Kidney glomerular epithelial cell (primary cell): ENCODE results near the gene MEGF10.

Experiments
- DNase-seq: peaks from one replicate; lab custom pipeline; 2025; lab: John Stamatoyannopoulos, UW

The MEGF10 gene

DNA sequence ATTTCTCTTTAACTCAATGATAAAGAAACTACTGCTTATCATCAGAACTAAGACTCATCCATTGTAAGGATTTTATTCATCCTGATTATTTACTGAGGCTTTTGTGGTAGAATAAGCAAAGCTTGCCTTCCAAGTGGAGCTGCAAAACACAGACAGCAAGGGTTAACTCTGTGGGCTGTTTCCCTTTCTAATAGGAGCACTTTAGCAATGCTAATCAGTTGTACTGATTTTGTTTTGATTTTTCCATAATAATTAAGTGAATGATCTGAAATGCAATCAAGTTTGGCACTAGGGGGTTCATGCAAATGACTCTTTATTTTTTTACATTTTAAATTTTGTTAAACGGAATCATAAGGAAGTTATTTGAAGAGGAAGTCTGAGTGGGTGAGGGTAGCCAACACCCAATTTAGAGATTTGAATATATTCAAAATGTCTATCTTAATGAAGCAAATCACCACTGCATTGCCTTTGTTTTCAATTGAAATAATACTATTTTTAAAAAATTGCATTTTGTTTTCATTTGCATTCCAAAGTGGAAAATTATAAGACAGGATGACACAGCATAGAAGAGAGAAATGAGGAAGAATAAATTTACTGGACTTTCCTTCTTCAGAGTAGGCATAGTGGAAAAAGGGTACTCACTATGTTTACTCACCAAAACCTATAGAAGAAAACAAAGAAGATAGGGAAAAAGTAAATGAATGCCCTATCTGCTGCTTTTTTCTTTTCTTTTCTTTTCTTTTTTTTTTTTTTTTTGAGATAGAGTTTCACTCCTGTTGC, 36.6 kb downstream of the MEGF10 start:
- DNase-seq, result no peak

DNA sequence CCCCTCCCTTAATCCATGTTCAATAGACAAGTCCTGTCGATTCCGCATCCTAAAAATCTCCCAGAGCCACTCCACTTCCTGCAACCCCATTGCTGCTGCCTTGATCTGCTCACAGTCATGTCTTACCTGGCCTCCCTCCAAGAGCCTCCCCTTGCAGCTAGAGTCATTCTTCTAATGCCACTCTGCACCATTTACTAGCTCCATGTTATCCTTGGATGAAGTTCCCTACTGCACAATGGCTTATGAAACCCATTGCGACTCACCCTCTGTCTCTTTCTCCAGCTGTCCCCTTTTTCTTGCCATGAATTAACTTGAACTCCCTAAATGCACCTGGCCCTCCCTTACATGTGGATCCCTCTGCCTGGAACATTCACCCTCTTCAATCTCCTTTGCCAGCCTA, 39.5 kb downstream of the MEGF10 start:
- DNase-seq, result no peak

DNA sequence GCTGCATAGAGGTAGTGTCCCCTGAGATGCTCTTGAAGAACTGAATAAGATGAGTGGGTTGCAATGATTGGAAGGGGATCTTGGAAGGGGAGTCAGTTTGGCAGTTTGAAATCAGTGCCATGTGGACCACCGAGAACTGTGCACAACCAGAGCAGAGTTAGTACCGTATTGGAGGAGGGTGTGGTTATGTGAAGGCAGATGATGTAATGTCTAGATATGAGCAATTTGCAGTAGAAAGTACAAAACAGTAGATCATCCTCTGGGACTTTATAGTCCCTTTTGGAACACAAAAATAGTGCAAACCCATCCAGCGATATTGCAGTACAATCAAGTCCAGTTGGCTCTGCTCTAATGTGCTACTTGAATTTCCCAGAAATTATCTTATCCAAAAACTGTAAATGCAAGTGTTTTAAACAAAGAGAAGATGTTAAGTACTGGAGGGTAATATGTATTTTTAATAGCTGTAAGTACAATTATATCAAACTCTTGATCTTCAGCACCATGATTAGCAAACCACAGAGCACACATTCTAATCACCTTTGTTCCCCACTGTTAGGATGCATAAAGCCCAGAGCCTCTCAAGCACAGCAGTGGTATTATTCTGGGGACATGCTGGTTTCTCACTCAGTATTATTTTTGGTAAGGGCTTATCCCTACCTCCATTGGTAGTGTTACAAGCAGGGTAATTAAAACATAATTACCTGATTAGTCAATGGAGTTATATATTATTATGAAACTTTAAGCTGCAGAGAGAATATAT, 41.5 kb downstream of the MEGF10 start:
- no peak for DNase-seq

DNA sequence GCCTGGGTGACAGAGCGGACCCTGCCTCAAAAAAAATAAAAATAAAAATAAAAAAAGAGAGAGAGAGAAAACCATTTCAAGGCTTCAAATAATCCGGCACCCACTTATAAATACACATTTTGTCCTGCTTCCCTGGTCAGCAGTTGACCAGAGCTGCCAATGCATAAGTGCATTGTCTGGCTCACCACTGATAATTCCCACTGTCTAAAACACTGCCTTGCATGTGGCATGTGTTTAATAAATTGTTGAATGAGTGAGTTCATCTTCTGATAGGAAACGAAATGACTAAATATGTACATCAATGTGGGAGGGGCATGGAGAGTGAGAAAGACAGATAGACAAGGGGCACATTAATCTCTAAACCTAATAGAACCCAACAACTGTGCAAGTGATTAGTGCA, 42.9 kb downstream of the MEGF10 start:
- no peak for DNase-seq

DNA sequence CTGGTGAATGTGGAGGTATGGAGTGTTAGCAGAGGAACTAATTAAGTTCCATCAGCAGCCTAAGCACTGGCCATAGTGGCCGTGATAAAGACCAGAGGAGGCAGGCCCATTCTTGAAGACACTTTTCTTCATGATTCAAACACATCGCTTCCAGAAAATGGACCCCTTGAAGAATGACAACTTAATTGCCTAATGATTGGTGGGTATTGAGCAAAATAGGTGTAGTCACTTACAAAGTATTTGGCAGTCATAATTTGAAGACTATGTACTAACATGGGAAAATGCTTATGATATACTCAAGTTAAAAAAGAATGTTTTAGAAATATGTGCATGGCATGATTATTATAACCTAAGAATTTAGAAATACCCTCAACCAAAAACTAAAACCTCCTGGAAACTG, 44.8 kb downstream of the MEGF10 start:
- no peak for DNase-seq

DNA sequence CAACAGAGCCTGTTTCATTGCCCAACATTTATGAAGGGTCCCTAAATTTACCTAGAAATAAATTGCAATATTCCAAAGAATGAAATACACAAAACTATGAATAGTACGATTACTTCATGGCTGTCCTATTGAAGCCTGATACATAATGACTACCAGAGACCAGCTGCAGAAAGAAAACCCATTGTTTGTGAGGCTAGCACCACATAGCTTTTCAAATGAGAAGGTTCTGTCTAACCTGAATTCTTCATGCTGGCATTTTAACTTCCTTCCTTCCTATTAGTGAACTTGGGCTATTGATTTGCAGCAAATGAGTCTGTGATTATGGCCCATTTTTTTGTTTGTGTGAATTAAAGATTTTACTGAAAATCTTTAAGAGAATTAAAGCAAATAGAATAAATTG, 47.3 kb downstream of the MEGF10 start:
- no peak for DNase-seq

DNA sequence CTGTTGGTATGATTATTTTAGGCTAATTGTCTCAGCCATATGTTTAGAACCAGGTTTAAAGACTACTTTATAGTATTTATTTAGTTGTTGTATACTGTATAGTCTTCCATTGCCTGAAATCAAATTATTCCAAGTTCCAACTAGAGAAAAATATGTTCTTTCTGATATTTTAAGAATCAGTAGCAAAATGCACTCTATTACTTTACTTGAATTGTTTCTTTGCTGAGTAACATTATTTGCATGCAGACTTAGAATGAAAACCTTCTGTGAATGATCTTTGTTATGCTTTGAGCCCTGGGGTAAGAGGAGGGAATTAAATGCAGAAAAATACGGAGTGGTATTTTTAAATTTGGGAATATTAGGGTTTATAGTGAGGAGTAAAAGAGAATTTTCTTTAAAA, 47.9 kb downstream of the MEGF10 start:
- DNase-seq, result no peak

DNA sequence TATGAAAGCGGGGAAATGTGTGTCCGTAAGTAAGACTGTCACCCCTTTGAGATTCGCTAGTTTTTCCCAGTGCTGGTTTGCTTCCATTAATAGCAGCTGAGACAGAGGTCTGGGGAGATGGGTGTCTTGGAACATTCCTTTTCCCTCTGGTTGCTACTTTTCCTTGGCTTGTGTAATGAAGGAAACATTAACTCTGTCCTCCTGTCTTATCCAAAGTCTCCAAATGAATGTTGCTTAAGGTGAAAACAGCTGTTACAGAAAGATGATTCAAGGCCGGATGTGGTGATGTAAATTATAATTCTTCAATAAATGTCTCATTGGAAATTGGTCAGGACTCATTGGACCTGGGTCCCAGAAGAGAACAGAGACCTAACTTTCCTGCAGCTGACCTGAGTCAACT, 50.0 kb downstream of the MEGF10 start:
- no peak for DNase-seq

DNA sequence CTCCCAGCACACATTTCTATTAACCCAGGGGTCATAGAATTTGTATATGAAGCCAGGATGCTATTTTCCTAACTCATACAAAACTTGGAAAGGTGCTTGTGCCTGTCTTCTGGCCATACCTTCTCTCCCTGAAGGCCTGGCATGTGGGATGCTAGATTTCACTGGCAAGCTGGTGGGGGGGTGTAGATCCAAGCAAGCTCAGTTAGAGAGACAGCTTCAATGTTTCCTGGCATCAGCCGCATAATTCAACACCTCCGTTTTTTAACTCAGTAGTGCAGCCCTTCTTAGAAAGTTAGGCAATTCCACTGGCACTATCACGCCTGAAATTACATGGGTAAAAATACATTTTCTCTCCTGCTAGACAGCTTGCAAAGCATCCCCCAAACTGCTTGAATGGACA, 51.8 kb downstream of the MEGF10 start:
- DNase-seq, result no peak

DNA sequence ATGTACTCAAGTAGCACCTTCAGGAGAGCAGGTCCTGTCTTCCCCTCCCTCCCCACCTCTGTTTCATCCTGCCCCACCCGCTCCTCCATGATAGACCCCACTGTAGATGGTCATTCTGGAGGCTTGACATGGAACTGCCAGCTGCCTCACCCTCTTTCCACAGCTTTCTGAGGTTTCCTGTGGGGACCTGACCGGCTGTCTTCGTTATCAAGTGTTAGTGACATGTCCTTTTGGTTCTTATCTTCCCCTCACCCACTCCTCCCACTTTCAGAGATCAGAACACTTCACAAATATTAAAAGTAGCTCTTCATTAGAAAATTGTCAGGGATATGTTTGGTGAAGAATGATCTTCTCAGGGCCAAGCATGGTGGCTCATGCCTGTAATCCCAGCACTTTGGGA, 52.7 kb downstream of the MEGF10 start:
- no peak for DNase-seq

DNA sequence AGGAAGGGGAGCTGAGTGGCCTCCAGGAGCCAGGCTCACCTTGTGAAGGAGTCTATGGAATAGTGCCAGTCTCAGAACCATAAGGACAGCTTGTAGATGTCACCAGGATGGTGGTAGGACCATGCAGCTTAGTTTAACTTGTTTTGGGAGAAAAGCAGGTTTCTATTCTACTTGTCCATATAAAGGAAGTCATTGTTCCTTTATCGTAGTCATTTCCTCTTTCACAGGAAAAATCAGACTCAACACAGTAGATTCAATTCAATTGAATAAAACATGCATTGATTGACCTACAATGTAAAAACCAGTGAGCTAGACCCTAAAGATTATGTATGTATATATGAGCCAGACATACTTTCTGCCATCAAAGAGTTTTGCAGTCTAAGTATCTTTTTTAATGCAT, 53.3 kb downstream of the MEGF10 start:
- no peak for DNase-seq

DNA sequence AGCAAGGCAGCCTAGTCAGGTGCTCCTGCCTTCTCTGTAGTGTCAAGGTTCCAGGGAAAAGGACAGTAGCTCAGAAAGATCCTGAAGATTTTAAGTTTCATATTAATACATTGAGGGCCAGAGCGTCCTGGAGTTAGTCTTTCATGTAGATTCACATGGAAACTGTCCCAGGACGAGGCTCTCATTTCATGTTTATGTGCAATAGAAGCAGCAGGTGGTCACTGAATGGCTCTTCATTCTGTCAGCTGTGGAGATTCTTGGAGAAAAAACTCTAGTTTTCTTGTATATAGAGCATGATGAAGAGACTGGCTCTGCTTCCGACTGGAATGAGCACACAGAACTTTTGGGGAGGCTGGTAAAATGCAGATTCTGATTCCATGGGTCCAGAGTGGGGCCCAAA, 54.3 kb downstream of the MEGF10 start:
- no peak for DNase-seq

DNA sequence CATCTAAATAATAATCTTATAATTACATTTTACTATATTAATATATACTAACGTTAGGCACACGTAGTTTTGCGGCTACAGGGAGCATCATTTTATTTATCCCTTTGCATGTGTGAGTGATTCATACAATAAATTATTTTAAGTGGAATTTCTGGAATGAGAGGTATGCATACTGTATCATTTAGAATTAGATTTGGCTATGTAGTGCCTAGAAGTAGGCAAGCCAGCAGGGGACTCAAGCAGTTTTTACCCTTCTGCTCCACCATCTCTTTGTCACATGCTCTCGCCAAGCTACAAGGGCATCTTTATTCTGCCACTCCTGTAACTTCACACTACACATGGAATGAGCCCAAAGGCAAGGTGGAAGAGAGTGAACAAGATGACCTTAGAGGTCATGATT, 60.8 kb downstream of the MEGF10 start:
- peak; percentile 19 for DNase-seq

DNA sequence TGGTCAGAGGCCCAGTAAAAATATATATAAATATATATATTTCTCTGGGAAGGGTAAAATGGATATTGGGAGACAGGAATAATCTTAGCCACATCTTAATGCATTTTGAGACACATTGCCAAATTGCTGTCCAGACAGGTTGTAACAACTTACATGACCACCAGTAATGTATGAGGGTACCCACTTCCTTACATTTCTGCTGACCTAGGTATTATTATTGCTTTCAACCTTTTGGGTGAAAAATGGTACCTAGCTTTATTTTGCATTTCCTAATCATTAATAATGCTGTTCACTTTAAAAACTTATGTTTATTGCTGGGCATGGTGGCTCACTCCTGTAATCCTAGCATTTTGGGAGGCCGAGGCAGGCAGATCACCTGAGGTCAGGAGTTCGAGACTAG, 61.5 kb downstream of the MEGF10 start:
- DNase-seq, result no peak

DNA sequence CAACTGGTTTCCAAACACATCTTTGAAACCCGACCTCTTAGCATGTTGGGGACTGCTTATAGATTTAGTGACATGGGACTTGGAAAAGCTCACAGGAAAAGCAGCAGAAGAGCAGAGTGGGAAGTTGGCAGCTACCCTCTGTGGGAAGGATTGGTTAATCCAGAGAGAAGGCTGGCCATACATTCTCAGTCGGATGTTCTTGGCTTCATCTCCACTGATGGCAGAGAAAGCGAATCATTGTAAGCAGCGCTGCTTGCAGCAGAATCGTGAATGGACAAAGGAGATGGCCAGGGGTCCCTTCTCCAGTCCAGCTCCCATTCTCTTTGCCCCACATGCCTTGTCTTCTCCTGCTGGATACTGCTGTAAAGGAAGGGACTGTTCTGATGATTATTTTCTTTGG, 62.7 kb downstream of the MEGF10 start:
- DNase-seq, result no peak

DNA sequence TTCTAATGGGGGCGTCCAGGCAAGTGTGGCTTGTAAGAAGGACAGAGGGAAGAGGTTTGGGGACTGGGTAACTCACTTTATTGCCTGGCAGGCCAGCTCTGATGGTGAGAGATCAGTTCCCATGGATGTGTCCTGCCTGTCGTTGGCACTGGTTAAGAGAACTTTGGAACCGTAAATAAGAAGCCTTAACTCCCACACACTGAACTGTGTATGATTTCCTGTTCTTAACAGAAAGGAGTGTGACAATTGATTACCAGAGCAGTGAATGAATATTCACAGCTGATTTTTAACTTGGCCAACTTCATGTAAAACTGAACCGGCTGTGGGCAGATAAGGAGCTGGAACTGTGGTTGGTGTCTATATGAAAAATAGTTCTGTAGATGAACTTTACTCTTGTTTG, 63.2 kb downstream of the MEGF10 start:
- DNase-seq, result no peak

DNA sequence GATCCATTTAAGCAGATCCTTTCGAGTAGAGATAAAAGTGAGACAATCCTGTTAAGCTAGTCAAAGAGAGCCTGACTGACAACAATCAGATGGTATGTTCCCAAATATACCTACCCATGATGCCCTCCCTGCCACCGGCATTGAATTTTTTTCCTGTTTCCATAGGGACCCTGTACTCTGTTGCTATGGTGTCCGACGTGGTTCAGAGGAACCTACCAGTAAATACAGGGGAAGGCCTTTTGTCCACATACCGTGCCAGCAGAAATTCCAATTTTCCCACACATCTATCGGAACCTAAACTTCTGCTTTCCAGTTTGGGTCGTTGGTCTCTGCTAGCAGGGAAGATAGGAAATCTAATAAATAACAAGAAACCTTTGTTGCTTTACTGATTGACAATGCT, 64.7 kb downstream of the MEGF10 start:
- DNase-seq, result no peak

DNA sequence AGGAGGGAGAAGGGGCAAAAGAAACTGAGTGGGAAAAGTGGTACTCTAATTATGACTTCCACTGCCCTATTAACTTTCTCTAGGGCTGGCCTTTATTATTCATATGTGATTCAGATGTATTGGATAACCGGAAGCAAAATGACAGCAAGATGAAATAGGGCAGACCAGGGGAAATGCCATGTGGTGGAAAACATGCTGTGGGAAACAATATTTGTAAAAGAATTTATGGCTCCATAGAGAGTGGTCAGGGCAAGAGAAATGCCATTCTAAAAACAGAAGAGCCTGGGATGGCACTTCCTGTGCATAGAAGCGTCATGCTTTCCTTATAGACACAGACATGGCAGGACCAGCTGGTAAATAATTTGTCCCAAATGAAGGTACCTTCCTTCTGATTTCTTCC, 67.7 kb downstream of the MEGF10 start:
- no peak for DNase-seq

DNA sequence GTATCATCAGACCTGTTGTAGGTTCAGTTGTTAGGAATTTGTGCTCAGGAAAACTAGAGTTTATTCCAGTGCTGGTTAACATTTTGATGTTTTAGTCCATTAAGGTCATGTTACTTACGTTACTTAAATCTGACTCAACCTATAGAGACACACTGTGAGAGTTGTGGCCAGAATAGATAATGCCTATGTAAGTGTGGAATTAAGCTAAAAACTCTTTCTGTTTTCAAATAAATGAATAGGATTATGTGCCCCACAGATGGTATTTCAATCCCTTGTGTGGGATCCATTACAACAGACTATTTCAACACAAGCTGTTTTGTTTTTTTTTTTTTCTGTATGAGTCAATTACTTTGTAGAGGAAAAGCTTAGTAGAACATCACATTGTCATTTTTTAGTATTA, 68.1 kb downstream of the MEGF10 start:
- no peak for DNase-seq

DNA sequence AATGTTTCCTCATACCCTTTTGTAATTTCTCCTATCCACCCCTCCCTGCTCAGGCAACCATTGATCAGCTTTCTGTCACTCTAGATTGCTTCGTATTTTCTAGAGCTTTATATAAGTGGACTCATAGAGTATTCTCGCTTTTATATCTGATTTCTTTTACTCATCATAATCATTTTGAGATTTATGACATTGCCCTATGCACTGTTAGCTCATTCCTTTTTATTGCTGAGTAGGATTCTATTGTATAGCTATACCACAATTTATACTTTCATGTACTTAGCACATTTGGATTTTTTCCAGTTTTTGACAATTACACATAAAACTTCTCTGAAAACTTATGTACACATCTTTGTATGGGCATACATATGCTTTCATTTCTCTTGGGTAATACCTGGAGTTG, 68.9 kb downstream of the MEGF10 start:
- no peak for DNase-seq

DNA sequence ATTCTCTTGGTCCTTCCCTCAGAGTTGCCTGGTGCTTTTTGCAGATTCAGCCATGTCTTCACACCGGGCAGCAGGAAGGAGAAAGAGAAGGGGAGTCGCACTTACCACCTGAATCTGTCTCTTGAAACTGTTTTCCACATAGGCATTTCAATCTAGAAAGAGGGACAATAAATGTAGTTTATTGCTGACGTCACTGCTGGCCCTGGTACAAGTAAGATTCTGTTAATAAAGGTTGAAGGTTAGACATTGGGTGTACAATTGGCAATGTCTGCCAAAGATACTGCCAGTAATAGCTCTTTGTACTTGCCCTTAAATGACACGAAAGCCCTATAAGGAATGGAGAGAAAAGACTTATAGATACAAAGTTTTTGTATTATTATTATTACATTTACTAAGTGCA, 72.8 kb downstream of the MEGF10 start:
- DNase-seq, result no peak

DNA sequence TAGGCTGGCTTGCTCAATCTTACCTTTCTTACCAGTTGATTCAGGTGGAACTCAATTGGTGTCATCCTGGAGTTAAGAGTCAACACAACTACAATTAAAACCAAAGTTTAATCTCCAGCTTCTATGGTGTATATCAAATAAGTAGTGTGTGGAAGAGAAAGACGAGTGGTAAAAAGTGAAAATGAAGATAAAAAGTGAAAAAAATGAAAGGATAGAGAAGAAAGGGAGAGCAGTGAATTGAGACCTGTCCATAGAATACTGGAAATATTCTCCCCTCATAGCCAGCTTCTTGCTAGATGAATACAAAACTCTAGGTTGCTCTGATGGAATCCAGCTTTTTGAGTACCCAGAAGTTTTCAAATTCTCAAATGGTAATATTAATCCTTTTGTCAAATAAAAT, 76.4 kb downstream of the MEGF10 start:
- DNase-seq, result no peak

DNA sequence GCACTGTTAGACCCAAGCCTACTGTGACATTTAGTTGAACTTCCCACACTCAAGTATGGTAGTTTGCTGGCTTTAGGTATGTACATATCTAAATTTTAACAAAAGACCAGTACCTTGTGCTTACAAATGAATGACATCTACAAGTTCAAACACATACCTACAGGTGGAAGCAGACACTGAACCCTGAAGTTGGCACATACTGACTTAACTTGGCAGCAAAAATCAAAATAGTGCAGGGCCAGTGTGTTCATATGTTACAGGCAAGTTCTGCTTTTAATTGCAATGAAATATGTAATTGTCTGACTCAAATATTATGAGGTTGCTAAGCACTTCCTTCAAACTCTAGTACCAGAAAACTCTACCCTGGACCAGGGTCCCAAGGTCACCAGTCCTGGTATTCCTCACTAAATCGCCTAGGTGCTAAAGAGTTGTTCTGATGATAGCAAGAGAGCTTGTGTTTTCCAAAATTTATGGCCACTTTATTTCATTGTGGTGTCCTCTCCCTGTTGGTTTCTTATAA, 77.4 kb downstream of the MEGF10 start:
- no peak for DNase-seq

DNA sequence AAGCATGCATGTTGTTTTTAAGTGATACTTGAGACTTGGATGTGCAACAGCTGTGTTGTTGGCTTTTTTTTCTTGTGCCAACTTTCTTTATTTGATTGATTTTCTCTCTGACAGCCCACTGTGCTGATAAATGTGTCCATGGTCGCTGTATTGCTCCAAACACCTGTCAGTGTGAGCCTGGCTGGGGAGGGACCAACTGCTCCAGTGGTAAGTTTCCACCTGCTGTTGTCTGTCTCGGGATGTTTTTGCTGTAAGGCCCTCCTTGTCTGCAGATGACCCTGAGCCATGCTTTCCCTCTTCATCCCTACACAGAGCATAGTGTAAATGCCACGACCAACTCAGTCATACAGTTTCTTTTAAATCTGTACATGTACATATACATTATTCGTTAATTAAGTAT, 79.2 kb downstream of the MEGF10 start:
- DNase-seq, result no peak
